GM12878 (cell line): ENCODE measurements around the gene G2E3.

ENCODE experiments used
- BRCA1 ChIP-seq: IDR thresholded peaks from 2 replicates; pipeline ENCODE4 v1.6.1; 2011; ENCODE audit warnings: low read depth, low read length, improper control_type of control experiment
- CTCF ChIP-seq, 3 experiments: IDR thresholded peaks in 2 of 3; conservative IDR thresholded peaks in 1 of 3; 2 replicates each; pipeline ENCODE4 v1.5.1; 2011; ENCODE audit warnings: low read depth in 3 of 3, low read length in 3 of 3, mild to moderate bottlenecking in 3 of 3, control low read depth in 2 of 3, moderate library complexity in 2 of 3, inconsistent platforms in 1 of 3, mixed read lengths in 1 of 3; ENCODE audit not compliant: control insufficient read depth in 2 of 3, insufficient read depth in 1 of 3; ENCODE audit errors: extremely low read depth in 1 of 3
- EED ChIP-seq: sonication (generic); IDR thresholded peaks from 2 replicates; pipeline ENCODE4 v1.6.1; 2016; ENCODE audit warnings: antibody characterized with exemption, low read depth
- FOXK2 ChIP-seq: fragments of 450-650 bp; IDR thresholded peaks from 2 replicates; pipeline ENCODE4 v1.6.1; 2017; ENCODE audit warnings: mild to moderate bottlenecking, moderate library complexity
- NRF1 ChIP-seq: conservative IDR thresholded peaks from 2 replicates; pipeline ENCODE4 v1.6.1; 2011; ENCODE audit warnings: mild to moderate bottlenecking, low read depth, low read length, improper control_type of control experiment
- POLR2A ChIP-seq: IDR thresholded peaks from 2 replicates; pipeline ENCODE4 v1.6.1; 2011; ENCODE audit warnings: low read depth, mild to moderate bottlenecking, low read length
- RCOR1 ChIP-seq: conservative IDR thresholded peaks from 2 replicates; pipeline ENCODE4 v1.6.1; 2012; ENCODE audit warnings: low read depth, low read length, improper control_type of control experiment
- YY1 ChIP-seq: IDR thresholded peaks from 2 replicates; pipeline ENCODE4 v1.6.1; 2011; ENCODE audit warnings: low read depth, mild to moderate bottlenecking, low read length
- ZNF24 ChIP-seq: fragments of 450-650 bp; IDR thresholded peaks from 2 replicates; pipeline ENCODE4 v1.6.1; 2017; ENCODE audit warnings: antibody characterized with exemption, mild to moderate bottlenecking

- TF ChIP-seq BRCA1: no peak
- TF ChIP-seq EED: no peak
- no peak for TF ChIP-seq CTCF (IDR thresholded peaks at IDR 0.05 in 2 of 3, conservative IDR thresholded peaks at IDR 0.05 in 1 of 3; ENCODE audit: control insufficient read depth in 2 of 3, extremely low read depth in 1 of 3, insufficient read depth in 1 of 3, low read depth in 3 of 3, low read length in 3 of 3)
- no peak for TF ChIP-seq FOXK2
- no peak for TF ChIP-seq NRF1
- no peak for TF ChIP-seq ZNF24
- no peak for TF ChIP-seq YY1
- no peak for TF ChIP-seq RCOR1
- TF ChIP-seq POLR2A: no peak
Observed at GRCh38 chr14:30517737-30518136, 41.2 kb upstream of the G2E3 start.
